HCT116 (cell line): Measurements from ENCODE around the gene LEKR1. TPM values are rescaled to one million over a fixed set of nuclear protein-coding genes. Genes with fewer than 3 reads are reported as not detected.

Experiments used
- ATAC-seq: fragments of 200-7000 bp; cut with Tn5 transposase; 2 replicates; pipeline ENCODE4 v1.9.1; 2020; ENCODE audit warnings: mild to moderate bottlenecking, moderate library complexity
- BruUV-seq: library from RNA; stranded (reverse); fragments of 400-500 nt; replicated peaks from 2 replicates; lab custom pipeline; 2021; lab: Mats Ljungman, UMichigan
- CTCF ChIA-PET: fragments of 300-600 bp; sonication (Branson Sonifier 250); formaldehyde crosslinking; loops from one replicate; lab custom pipeline; 2021; ENCODE audit warnings: antibody characterized with exemption; lab: Charles Lee
- POLR2A ChIA-PET: fragments of 300-600, 350-600 bp; sonication (Branson Sonifier 250); formaldehyde crosslinking; loops from one replicate; lab custom pipeline; 2021; ENCODE audit warnings: antibody characterized with exemption; lab: Charles Lee
- RAD21 ChIA-PET, 2 experiments: fragments of 300-600 bp; sonication (Branson Sonifier 250); formaldehyde crosslinking; loops; one replicate each; lab custom pipeline; 2023; ENCODE audit warnings: low total read pairs in 2 of 2; ENCODE audit not compliant: uncharacterized antibody in 2 of 2, unreplicated experiment in 2 of 2, low non-redundant PET in 1 of 2; lab: Charles Lee
- DNase-seq: peaks from one replicate; pipeline ENCODE4 v3.0.0-alpha.2; 2010; ENCODE audit warnings: low read depth, low spot score
- H2AFZ ChIP-seq: fragments of 200-600 bp; shearing (Covaris generic), sonication (generic); 2 replicates; pipeline ENCODE4 v1.6.1; 2017; ENCODE audit warnings: low read depth, mixed run types, mixed read lengths, antibody characterized with exemption, low read length; ENCODE audit not compliant: poor library complexity, severe bottlenecking
- H3K27ac ChIP-seq: 2 replicates; pipeline ENCODE4 v1.5.1; 2012; ENCODE audit warnings: low read depth, low read length
- H3K27me3 ChIP-seq: fragments of 200-600 bp; sonication (generic); 2 replicates; pipeline ENCODE4 v1.6.1; 2016; ENCODE audit warnings: mixed run types, low read length, mixed read lengths; ENCODE audit not compliant: insufficient read depth
- H3K36me3 ChIP-seq, 2 experiments: fragments of 200-500 bp in 1 of 2; fragments of 200-600 bp in 1 of 2; sonication (Bioruptor generic) in 1 of 2; sonication (generic) in 1 of 2; 2 replicates each; pipeline versions ENCODE4 v1.5.1 to v1.6.1; 2014 to 2016; ENCODE audit warnings: low read length in 2 of 2, inconsistent platforms in 1 of 2, mixed read lengths in 1 of 2, mixed run types in 1 of 2; ENCODE audit not compliant: insufficient read depth in 2 of 2, control insufficient read depth in 1 of 2
- H3K4me1 ChIP-seq, 2 experiments: fragments of 200-600 bp in 1 of 2; sonication (generic) in 1 of 2; 2 replicates each; pipeline versions ENCODE4 v1.5.1 to v1.6.1; 2012 to 2017; ENCODE audit warnings: low read length in 2 of 2, inconsistent platforms in 1 of 2, mild to moderate bottlenecking in 1 of 2, mixed read lengths in 1 of 2, mixed run types in 1 of 2, moderate library complexity in 1 of 2; ENCODE audit not compliant: insufficient read depth in 2 of 2, control insufficient read depth in 1 of 2
- H3K4me2 ChIP-seq: fragments of 200-600 bp; sonication (generic); 2 replicates; pipeline ENCODE4 v1.6.1; 2017; ENCODE audit warnings: mixed run types, low read length, mixed read lengths
- H3K4me3 ChIP-seq, 2 experiments: fragments of 200-600 bp in 1 of 2; sonication (generic) in 1 of 2; replicated peaks in 1 of 2; 2 replicates each; pipeline ENCODE4 v1.5.1; 2011 to 2016; ENCODE audit warnings: low read length in 2 of 2, control low read depth in 1 of 2, low read depth in 1 of 2, mild to moderate bottlenecking in 1 of 2, mixed read lengths in 1 of 2, mixed run types in 1 of 2
- H3K79me2 ChIP-seq: fragments of 200-600 bp; sonication (generic); 2 replicates; pipeline ENCODE4 v1.6.1; 2017; ENCODE audit warnings: mild to moderate bottlenecking, mixed run types, low read length, moderate library complexity, mixed read lengths; ENCODE audit not compliant: insufficient read depth
- H3K9ac ChIP-seq: fragments of 200-600 bp; sonication (generic); 2 replicates; pipeline ENCODE4 v1.6.1; 2016; ENCODE audit warnings: low read length, mixed read lengths
- H3K9me2 ChIP-seq: fragments of 200-600 bp; sonication (generic), shearing (Covaris generic); 2 replicates; pipeline ENCODE4 v1.6.1; 2017; ENCODE audit warnings: mixed run types, mild to moderate bottlenecking, moderate library complexity; ENCODE audit not compliant: insufficient read depth
- H3K9me3 ChIP-seq, 2 experiments: fragments of 200-500 bp in 1 of 2; fragments of 200-600 bp in 1 of 2; sonication (Bioruptor generic) in 1 of 2; sonication (generic) in 1 of 2; 2 replicates each; pipeline ENCODE4 v1.6.1; 2014 to 2017; ENCODE audit warnings: low read length in 2 of 2, mixed read lengths in 2 of 2, inconsistent platforms in 1 of 2, low read depth in 1 of 2, mild to moderate bottlenecking in 1 of 2, mixed run types in 1 of 2, moderate library complexity in 1 of 2; ENCODE audit not compliant: control insufficient read depth in 1 of 2, insufficient read depth in 1 of 2
- H4K20me1 ChIP-seq: fragments of 200-600 bp; sonication (generic), shearing (Covaris generic); 2 replicates; pipeline ENCODE4 v1.6.1; 2017; ENCODE audit warnings: mixed run types, mild to moderate bottlenecking, moderate library complexity; ENCODE audit not compliant: insufficient read depth
- CEBPB ChIP-seq: IDR thresholded peaks from 2 replicates; pipeline ENCODE4 v1.6.1; 2012; ENCODE audit warnings: low read depth
- EZH2phosphoT487 ChIP-seq: fragments of 200-600 bp; IDR thresholded peaks from 2 replicates; pipeline ENCODE4 v1.6.1; 2018; ENCODE audit warnings: antibody characterized with exemption, borderline replicate concordance
- FOSL1 ChIP-seq: IDR thresholded peaks from 2 replicates; pipeline ENCODE4 v1.6.1; 2012; ENCODE audit warnings: low read depth
- POLR2AphosphoS5 ChIP-seq: IDR thresholded peaks from 2 replicates; pipeline ENCODE4 v1.6.1; 2011; ENCODE audit warnings: mild to moderate bottlenecking, low read depth, low read length, moderate library complexity
- RAD21 ChIP-seq: IDR thresholded peaks from 2 replicates; pipeline ENCODE4 v1.6.1; 2012; ENCODE audit warnings: low read depth, mild to moderate bottlenecking
- SIN3A ChIP-seq: IDR thresholded peaks from 2 replicates; pipeline ENCODE4 v1.6.1; 2012; ENCODE audit warnings: low read depth
- SP1 ChIP-seq: IDR thresholded peaks from 2 replicates; pipeline ENCODE4 v1.6.1; 2012; ENCODE audit warnings: low read depth
- TCF7L2 ChIP-seq: IDR thresholded peaks from 2 replicates; pipeline ENCODE4 v1.7.0; 2011; ENCODE audit warnings: borderline replicate concordance, inconsistent platforms; ENCODE audit not compliant: insufficient read depth, insufficient read length; ENCODE audit errors: extremely low read depth
- YY1 ChIP-seq: IDR thresholded peaks from 2 replicates; pipeline ENCODE4 v1.6.1; 2011; ENCODE audit warnings: low read length, low read depth, moderate library complexity, mild to moderate bottlenecking; ENCODE audit not compliant: insufficient replicate concordance; ENCODE audit errors: extremely low read depth
- ZFX ChIP-seq: fragments of 450-650 bp; IDR thresholded peaks from 2 replicates; pipeline ENCODE4 v1.6.1; 2017
- ZNF274 ChIP-seq: fragments of 200-500 bp; sonication (Bioruptor generic); IDR thresholded peaks from 2 replicates; pipeline ENCODE4 v1.6.1; 2014; ENCODE audit warnings: mild to moderate bottlenecking, low read depth, low read length, inconsistent platforms
- intact Hi-C: fragments of 100-400 bp; cut with micrococcal nuclease; formaldehyde crosslinking; loops from 2 replicates; pipeline ENCODE4 v1.10.0; 2022
- total RNA-seq: library from RNA; stranded (reverse); gene quantifications from one replicate; pipeline ENCODE4 v1.2.1, GENCODE V29; 2021; ENCODE audit not compliant: unreplicated experiment
- TF ChIP-seq, protein P1 (sequence below): IDR thresholded peaks from 2 replicates; pipeline ENCODE4 v1.6.1; 2012
- TF ChIP-seq, protein P2 (sequence below): IDR thresholded peaks from 2 replicates; pipeline ENCODE4 v1.6.1; 2011; ENCODE audit warnings: mild to moderate bottlenecking, low read length, moderate library complexity; ENCODE audit not compliant: insufficient replicate concordance; ENCODE audit errors: extremely low read depth
- TF ChIP-seq, protein P3 (sequence below): IDR thresholded peaks from 2 replicates; pipeline ENCODE4 v1.6.1; 2012

Gene LEKR1
- total RNA-seq, 1 experiment from 2014 or later, result 2.1 TPM

DNA sequence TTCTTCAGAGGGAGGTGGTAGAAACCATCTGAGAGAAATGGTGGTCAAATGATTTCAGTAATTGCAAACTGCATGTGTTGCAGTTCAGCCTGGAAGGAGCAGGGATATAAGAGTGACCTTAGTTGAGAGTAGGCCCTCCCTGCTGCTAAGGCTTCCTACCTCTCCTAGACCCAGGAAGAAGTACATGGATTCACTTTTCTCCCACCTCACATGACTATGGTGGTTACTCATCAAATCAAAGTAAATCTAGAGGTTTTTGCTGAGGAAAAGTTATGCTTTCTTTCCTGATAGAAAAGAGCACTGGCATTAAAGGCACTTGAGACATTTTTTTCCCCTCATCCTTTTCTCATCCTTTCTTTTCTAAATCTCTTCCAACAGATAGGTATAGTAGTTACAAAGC lies 43.2 kb upstream of the LEKR1 start (continued):
- no peak for TF ChIP-seq SIN3A
- no peak for TF ChIP-seq YY1
- no peak for TF ChIP-seq CEBPB
- TF ChIP-seq, protein P1, sequence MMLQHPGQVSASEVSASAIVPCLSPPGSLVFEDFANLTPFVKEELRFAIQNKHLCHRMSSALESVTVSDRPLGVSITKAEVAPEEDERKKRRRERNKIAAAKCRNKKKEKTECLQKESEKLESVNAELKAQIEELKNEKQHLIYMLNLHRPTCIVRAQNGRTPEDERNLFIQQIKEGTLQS, result no peak
- TF ChIP-seq EZH2phosphoT487, result no peak
- TF ChIP-seq ZNF274, result no peak
- TF ChIP-seq FOSL1, result no peak
- TF ChIP-seq RAD21, result no peak
- no peak for TF ChIP-seq ZFX
- TF ChIP-seq POLR2AphosphoS5, result no peak

DNA sequence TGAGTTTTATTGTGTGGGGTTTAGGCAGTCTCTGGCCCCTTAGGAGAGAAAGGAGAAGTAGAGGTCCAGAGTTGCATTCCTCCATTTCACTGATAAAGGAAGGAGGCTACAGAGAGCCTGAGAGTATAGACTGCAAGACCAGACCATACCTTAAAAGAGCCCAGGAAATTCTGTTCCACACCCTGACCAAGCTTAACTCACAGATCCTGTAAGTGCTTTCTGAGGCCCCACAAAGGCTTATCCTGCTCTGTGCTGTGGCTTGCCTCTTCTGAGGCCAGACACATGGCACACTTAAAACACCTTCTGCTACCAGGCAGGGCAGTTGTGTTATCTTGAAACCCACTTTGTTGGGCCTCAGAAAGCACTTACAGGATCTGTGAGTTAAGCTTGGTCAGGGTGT lies 39.2 kb upstream of the LEKR1 start:
- Histone ChIP-seq H3K4me3 (no peak overlapping the region), H4K20me1 (no peaks in the 10 kb centered on the region), H3K4me2 (no peak overlapping the region), H2AFZ (no peak overlapping the region), H3K9me3 (no peaks in the 10 kb centered on the region), H3K4me1 (peaks cover 7 to 62% of the 10 kb centered on the region in 2 experiments), H3K9me2 (no peaks in the 10 kb centered on the region), H3K9ac (no peak overlapping the region), H3K27ac (no peak overlapping the region), H3K36me3 (no peaks in the 10 kb centered on the region), H3K79me2 (no peaks in the 10 kb centered on the region), H3K27me3 (no peaks in the 10 kb centered on the region)
- no peak for ATAC-seq
- no peak for DNase-seq
- ChIA-PET RAD21 (no interaction called here), POLR2A (no interaction called here), CTCF (no interaction called here)
- BruUV-seq, result no TSS peak
- intact Hi-C loops, result no loop called here
- TF ChIP-seq SP1, result no peak
- no peak for TF ChIP-seq POLR2AphosphoS5
- TF ChIP-seq, protein P2, sequence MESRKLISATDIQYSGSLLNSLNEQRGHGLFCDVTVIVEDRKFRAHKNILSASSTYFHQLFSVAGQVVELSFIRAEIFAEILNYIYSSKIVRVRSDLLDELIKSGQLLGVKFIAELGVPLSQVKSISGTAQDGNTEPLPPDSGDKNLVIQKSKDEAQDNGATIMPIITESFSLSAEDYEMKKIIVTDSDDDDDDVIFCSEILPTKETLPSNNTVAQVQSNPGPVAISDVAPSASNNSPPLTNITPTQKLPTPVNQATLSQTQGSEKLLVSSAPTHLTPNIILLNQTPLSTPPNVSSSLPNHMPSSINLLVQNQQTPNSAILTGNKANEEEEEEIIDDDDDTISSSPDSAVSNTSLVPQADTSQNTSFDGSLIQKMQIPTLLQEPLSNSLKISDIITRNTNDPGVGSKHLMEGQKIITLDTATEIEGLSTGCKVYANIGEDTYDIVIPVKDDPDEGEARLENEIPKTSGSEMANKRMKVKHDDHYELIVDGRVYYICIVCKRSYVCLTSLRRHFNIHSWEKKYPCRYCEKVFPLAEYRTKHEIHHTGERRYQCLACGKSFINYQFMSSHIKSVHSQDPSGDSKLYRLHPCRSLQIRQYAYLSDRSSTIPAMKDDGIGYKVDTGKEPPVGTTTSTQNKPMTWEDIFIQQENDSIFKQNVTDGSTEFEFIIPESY, result no peak
- TF ChIP-seq, protein P1, result no peak
- no peak for TF ChIP-seq TCF7L2
- TF ChIP-seq RAD21, result no peak
- no peak for TF ChIP-seq SIN3A
- TF ChIP-seq, protein P3, sequence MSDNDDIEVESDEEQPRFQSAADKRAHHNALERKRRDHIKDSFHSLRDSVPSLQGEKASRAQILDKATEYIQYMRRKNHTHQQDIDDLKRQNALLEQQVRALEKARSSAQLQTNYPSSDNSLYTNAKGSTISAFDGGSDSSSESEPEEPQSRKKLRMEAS, result no peak
